ENCODE measurements around the gene ASB15. TPM values are rescaled to one million over a fixed set of nuclear protein-coding genes. Genes with fewer than 3 reads are reported as not detected.

Gene ASB15
- total RNA-seq, 1 donor from 2014 or later: not detected

DNA sequence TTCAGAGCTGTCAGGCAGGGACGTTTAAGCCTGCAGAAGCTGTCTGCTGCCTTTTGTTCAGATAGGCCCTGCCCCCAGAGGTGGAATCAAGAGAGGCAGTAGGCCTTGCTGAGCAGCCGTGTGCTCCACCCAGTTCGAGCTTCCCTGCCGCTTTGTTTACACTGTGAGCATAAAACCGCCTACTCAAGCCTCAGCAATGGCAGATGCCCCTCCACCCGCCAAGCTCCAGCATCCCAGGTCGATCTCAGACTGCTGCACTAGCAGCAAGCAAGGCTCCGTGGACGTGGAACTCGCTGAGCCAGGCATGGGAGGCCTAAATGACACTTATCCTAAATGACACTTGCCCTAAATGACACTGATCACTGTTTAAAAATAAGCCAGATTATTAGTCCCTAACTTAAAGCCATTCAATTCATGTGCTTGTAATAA, 6.8 kb upstream of the ASB15 start:
- DNase-seq (ENCODE audit: low spot score in 2 of 2) (no peak), FAIRE-seq (no peak)

DNA sequence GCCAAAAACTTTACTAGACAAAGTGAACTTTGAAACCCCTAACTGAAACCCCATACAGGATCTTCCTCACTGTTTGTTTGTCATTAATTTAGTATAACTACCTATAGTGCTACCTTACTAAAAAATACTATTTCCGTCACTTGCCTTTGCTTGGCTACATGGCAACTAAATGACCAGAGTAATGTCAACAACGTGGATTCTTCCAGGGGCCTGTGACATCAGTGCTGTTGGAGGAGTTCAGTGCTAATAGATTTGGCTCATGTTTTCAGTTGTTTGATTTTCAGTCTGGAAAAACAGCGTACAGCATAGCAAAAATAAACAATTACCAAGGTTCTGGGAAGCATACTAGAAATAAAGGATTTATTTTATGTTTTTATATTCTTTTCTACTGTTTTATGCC, 3.0 kb upstream of the ASB15 start:
- DNase-seq (ENCODE audit: low spot score in 2 of 2) (no peak), FAIRE-seq (no peak)

DNA sequence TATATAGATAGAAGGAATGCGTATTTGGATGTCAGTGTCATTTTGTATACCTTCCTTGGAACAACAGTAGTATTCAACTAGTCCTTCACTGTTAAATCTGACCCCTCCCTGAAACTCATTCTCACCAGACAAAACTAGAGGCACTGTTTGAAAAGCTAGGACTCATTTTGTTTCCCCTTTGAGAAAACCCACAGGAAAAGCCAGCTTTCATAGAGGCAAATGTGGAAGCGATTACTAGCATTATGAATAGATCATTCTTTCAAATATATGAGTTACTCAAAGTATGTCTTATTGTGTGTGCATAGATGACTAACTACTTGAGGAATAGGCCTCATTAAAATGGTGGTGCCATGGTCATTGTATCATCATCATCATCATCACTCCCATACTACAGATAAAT, 1.9 kb upstream of the ASB15 start:
- no peak for DNase-seq (ENCODE audit: low spot score in 2 of 2)
- FAIRE-seq: no peak

DNA sequence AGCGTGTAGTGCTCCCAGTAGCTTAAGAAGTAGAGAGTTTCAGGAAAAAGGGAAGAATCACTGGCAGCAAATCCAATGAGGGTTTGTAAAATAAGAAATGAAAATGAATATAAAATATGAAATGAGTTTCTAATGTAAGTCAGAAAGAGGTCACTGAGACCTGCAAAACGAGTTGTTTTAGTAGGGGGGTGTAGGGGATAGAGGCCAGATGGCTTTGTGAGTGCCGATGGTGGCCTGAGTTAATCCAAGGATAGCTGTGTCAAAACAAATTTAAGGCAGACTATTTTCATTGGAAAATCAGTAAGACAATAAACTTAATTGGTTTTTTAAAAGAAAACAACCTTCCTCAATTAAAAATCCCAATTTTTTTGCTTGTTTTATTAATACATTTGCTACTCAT, 745 bp upstream of the ASB15 start:
- DNase-seq (ENCODE audit: low spot score in 2 of 2) (no peak), FAIRE-seq (no peak)

DNA sequence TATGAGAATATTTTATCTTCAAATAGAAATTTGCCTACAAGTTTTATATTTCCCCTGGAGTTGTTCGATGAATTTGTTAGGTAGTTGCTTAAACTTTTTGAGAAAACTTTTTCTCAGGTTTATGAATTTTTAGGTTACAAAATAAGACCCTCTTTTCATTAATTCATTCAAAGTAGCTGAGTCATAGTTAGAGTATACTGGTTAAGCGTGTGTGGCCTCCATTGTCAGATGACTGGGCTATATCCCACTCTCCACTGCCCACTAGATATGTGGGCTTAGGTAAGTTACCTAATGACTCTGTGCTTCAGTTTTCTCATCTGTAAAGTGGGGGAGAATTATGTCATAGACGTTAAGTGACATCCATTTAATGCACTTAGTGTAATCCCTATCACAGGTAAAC, 1.0 kb downstream of the ASB15 start:
- FAIRE-seq: no peak
- no peak for DNase-seq (ENCODE audit: low spot score in 2 of 2)

DNA sequence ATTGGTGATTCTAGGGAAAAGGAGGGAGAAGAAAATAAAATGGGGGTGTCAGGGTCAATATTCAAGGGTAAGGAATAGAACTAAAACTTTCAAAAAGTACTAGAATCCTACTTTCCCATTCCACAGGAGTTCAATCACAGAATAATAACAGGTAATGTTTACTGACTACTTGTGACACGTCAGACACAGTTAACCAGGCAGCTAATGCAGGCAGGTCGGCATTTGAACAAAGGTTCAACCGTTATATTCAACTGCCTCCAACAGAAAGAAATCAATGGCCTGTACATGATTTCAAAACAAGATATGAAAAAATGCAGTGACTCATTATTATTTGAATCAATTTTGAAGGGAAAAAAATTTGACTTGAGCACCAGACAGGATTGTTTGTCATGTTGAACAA, 3.1 kb downstream of the ASB15 start:
- FAIRE-seq: no peak

DNA sequence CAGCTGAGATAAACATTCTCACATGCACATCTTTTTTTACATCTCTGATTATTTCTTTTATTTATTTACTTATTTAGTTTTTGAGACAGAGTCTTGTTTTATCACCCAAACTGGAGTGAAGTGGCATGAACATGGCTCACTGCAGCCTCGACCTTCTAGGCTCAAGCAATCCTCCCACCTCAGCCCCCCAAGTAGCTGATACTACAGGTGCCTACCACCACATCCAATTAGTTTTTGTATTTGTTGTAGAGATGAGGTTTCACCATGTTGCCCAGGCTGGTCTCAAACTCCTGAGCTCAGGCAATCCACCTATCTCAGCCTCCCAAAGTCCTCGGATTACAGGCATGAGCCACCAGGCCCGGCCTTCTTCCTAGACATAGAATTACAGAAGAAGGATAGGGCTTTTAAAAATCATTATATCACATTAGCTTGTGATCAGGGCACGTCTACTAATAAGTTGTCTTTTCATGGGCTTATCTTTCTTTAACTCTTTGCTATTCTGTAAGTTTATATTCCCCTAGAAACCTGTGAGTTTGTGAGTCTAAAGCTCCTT, 5.9 kb downstream of the ASB15 start:
- no peak for FAIRE-seq
- DNase-seq (ENCODE audit: low spot score in 2 of 2): no peak

More for the DNA sequence above, 3.1 kb downstream of the ASB15 start:
- DNase-seq (ENCODE audit: low spot score in 2 of 2): no peak

DNA sequence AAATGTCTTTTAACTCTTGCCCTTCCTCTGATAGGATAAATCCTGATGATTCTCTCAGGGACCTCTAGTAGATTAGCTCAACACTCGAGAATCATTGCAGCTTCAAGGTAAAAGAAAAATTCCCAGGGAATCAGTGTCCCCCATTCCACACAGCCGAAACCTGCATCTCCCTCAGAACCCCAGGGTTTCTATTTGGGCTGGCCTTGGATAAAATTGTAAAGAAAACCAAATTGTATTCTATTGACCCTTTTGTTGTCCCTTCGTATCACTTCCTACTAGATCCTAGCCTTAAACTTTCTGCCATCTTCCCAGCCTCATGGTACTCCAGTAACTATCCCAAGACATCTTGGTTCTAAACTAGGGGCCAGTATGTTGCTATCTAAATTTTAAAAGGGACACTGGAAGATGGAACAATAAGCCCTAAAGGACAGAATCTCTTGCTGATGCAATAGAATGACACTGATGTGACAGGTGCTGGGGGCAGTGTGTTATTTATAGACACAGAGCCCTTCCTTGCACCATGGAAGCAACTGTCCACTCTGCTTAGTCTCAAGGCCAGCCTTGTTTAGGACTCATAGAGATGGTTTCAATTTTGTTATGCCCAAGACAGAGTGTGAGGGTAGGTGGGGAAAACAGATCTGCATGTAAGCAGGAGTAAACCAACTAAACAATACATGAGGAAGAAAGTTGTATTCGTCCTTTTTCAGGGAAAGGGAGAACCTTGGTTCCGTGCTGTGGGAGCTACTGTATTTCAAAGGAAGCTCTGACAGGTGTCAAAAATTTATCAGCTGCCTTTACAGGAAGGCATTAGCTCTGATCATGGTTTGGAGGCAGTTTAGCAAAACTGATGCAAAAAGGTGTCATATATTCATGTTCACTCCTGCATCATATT, 7.6 kb downstream of the ASB15 start:
- DNase-seq (ENCODE audit: low spot score in 2 of 2) (no peak), FAIRE-seq (no peak)

DNA sequence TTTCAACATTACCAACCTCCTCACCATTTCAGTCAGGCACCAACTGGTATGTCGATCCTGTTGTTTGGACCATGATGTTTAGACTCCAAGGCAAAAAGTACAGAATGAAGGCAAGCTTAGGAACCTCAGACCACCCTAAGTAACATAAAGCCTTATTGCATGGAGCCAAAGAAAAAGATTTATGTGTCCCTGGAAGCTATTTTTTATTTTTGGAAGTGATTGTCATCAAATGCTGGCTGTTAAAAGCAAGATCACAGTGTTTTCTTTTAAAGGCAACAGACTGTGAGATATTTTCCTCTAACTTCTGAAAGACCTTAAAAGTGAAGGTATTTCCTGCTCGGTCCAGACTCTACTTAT, 8.2 kb downstream of the ASB15 start:
- no peak for FAIRE-seq
- DNase-seq (ENCODE audit: low spot score in 2 of 2): no peak

DNA sequence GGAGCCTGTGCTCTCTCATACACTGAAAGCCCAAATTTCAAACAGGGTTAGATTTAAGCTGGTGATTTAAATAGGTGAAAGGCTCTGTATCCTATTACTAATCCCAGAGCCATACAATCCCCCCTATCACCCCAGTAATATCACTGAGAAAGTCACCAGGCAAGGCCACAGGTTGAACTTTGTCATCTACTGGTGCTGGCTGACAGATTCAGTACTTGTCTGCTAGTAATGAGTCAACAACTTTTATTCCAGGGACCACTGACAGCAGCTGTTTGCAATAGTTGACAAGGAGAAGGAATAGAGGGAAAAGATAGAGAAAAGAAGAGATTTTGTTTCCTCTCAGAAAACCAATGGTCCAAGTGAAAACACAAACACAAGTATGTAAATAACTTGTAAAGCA, 10.4 kb downstream of the ASB15 start:
- FAIRE-seq (no peak), DNase-seq (ENCODE audit: low spot score in 2 of 2) (no peak)

DNA sequence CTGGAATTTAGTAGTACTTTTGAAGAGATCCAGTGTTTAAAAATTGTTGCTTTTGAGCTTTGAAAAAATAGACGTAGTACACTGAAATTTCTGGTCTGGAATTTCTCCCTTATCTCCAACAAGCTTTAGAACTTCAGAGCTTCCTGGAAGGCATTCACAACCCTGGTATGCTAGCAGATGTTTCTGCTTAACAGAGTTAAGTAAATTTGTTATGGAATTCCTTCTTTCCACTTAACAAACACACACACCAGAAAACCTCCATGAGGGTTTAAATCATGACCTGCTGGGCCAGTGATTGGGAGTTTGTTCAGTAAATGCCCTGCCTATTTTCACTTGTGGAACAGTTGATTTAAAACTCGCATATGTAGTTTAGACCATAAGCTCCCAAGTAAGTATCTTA, 13.7 kb downstream of the ASB15 start:
- no peak for FAIRE-seq
- no peak for DNase-seq (ENCODE audit: low spot score in 2 of 2)

DNA sequence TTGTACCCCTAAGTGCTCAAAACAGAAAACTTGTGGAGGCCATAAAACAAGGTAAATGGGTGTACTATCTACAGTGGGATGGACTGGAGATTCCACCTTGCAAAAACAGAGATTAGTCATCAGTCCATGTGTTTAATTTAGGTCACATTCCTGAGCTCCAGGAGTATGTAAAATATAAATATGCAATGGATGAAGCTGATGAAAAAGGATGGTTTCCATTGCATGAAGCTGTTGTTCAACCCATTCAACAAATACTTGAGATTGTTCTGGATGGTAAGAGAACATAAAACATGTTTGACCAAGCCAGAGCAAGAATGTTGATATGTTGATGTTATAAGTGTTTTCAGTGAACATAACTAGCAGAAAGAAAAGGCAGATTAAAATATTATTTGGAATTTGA, 14.6 kb downstream of the ASB15 start:
- FAIRE-seq: no peak
- no peak for DNase-seq (ENCODE audit: low spot score in 2 of 2)

DNA sequence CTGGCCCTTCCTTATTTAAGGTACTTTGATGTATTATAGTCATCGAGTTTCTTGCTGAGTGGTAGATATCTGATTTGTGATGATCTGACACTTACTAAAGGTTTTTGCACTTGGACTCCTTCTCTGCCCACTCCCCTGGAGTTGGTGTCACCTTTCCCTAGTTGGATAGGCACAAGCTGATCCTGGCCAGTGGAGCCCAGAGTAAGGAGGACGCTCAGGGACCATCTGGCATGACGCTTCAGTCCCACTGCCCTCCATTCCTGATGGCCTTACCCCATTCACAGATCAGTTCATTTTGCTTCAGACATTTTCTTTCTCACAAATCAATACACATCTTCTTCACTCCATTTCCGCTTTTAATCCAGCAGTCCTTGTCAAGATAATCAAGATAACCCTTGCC, 20.1 kb downstream of the ASB15 start:
- DNase-seq (ENCODE audit: low spot score in 2 of 2) (no peak), FAIRE-seq (no peak)

DNA sequence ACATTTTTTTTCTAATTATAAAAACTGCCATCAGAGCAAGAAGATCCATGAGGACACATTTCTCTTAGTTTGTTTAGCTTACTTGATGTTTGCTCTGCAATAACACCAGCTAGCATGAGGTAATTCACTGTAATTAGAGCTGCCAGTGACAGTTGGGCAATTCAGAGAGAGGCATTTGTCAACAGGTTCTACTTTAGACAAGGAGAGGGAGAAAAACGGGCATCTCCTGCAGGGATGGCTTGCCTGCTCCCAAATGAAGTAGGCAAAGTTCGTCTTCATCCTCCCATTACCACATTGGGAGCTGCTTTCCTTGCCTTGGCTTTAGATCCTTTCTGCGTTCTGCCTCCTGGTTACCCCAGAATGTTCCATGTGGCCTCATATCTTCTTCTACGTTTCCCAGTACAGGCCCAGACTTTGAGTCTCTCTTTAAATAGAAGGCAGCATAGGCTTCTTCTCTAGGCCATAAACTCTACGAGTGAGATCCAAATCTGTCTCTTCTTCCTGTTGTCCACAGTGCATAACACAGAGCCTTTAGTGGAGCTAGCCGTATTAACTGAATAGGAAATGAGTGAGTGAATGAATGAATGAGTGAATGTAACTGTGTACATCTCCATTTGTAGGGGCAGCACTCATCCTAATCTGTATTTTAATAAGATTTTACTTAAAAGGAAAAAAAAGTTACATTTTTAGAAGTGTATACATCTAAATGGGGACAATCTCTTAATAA, 21.2 kb downstream of the ASB15 start:
- FAIRE-seq (no peak), DNase-seq (ENCODE audit: low spot score in 2 of 2) (no peak)

DNA sequence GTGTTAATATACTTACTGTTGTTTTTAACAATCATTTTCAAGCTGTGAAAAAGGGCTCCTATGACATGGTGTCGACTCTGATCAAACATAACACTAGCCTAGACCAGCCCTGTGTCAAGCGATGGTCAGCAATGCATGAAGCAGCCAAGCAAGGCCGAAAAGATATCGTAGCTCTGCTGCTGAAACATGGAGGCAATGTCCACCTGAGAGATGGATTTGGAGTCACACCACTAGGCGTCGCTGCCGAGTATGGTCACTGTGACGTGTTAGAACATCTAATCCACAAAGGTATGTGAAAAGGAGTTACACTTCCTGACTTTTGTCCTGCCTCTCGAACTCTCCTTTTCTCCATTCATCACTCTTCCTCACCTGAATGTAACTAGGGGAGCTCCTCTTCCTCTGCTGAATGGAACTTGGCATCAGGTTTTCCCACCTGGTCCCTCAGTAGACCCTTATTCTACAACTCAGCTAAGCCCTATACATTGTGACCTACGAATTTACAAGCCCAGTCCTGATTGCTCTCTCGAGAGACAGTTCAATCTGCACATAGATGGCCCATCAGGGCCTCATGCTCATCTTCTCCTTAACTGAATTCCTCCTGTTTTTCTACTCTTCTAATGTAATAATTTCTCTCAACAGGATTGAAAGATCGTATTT, 23.0 kb downstream of the ASB15 start:
- DNase-seq (ENCODE audit: low spot score in 2 of 2) (no peak), FAIRE-seq (no peak)

DNA sequence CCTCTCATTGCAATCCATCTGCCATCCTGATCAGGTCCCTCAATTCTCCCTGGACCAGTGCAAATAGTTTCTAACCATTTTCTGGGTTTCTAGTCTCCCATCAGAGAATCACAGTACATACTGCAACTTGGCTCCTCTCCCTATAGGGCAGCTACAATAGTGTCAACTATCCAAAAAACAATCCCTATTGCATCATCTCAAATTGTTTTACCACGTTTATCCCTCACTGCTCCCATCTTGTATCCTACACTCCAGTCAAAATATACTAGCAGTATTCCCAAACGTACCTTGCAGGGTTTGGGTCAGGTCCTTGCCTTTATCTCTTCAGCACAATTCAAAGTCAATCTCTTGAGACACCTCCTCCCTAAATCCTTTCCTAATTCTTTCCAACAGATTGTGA, 23.6 kb downstream of the ASB15 start:
- FAIRE-seq (no peak), DNase-seq (ENCODE audit: low spot score in 2 of 2) (no peak)

DNA sequence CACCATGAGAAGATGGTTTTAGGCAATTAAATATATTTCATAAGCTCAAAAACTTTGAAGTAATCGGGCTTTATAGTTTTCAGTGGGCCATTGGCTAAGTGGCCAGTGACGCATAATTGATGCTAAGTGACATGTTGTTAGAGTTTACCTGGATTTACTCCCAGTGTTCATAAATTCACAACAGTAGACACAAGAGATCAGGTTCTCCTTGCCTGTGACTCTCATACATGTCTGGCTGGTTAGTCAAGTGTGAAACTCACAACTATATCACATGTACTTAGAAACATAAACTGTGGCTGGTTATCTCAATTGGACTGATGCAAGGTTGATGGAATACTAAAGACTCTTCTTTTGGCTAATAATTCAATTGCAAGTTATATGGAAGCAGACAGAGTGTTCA, 26.2 kb downstream of the ASB15 start:
- FAIRE-seq: no peak
- DNase-seq (ENCODE audit: low spot score in 2 of 2): no peak

DNA sequence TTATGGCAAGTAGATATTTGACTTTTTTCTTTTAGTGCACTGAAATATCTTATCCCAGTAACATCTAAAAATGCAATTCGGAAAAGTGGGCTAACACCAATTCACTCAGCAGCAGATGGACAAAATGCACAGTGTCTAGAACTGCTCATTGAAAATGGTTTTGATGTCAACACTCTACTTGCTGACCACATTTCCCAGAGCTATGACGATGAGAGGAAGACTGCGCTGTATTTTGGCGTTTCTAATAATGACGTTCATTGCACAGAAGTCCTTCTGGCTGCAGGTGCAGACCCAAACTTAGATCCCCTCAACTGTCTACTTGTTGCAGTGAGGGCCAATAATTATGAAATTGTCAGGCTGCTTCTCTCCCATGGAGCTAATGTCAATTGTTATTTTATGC, 27.2 kb downstream of the ASB15 start:
- FAIRE-seq (no peak), DNase-seq (ENCODE audit: low spot score in 2 of 2) (no peak)

DNA sequence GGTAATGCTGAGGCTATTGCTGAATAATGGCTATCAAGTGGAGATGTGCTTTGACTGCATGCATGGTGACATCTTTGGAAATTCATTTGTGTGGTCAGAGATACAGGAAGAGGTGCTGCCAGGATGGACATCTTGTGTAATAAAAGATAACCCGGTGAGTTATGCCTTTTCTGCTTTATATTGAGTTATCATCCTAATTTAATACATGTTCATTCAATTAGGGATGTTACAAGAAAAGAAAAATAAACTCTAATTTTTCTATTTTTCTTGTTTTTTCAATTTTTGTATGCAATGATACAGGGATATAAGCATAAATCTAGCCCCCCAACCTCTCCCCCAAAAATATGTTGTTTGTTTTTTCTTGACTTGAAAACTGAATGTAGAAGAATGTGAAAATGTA, 27.7 kb downstream of the ASB15 start:
- no peak for DNase-seq (ENCODE audit: low spot score in 2 of 2)
- FAIRE-seq: no peak

DNA sequence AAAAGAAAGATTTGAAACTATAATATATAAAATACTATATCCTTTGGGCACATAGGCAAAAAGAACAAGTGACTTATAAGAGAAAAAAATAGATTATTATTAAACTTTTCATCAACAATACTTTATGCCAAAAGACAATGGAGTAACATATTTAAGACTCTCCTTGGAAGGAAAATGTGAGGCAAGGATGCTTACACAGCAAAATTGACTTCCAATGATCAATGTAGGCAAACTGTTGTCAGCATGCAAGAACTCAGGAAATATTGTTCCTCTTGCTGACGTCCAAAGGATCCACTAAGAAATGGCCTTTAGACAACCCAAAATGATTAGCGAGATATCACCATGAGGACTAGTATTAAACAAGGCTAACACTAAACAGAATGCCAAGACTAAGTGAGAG, 31.2 kb downstream of the ASB15 start:
- FAIRE-seq: no peak
- no peak for DNase-seq (ENCODE audit: low spot score in 2 of 2)

DNA sequence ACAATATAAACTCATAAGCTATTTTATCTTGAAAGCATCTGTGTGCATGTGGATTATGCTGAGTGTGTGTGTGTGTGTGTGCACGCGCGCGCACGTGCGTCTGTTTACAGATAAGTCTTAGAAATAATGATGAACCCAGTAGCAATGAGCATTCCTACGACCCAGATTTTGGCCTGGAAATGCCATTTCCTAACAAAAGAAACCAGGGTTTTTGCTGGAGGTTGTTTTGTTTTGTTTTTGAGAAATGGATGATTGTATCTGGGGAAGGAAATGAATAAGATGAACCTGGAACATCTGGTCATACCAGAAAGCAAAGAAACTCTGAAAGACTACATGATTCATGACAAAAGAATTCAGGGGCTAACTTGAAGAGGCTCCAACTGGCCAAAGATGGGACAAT, 31.9 kb downstream of the ASB15 start:
- no peak for FAIRE-seq
- no peak for DNase-seq (ENCODE audit: low spot score in 2 of 2)
